HEK293 (cell line): ENCODE measurements around the gene BNIPL.
A peak's percentile ranks its signal among the peaks of the same experiment; 100 is the strongest.

Source experiments
- KLF16 ChIP-seq: fragments of 450-650 bp; formaldehyde crosslinking; IDR thresholded peaks from 2 replicates; pipeline ENCODE4 v1.5.1; 2017; ENCODE audit warnings: missing biosample characterization, missing genetic modification characterization
- KLF7 ChIP-seq: fragments of 450-650 bp; formaldehyde crosslinking; IDR thresholded peaks from 2 replicates; pipeline ENCODE4 v1.5.1; 2016; ENCODE audit warnings: missing biosample characterization, missing genetic modification characterization, borderline replicate concordance
- KLF8 ChIP-seq: fragments of 450-650 bp; formaldehyde crosslinking; IDR thresholded peaks from 2 replicates; pipeline ENCODE4 v1.5.1; 2016; ENCODE audit warnings: missing biosample characterization, missing genetic modification characterization
- REPIN1 ChIP-seq: fragments of 450-650 bp; formaldehyde crosslinking; IDR thresholded peaks from 2 replicates; pipeline ENCODE4 v1.5.1; 2017; ENCODE audit warnings: missing biosample characterization, missing genetic modification characterization, low read depth
- ZBTB1 ChIP-seq: fragments of 450-650 bp; formaldehyde crosslinking; IDR thresholded peaks from 2 replicates; pipeline ENCODE4 v1.5.1; 2016; ENCODE audit warnings: missing biosample characterization, missing genetic modification characterization
- ZBTB10 ChIP-seq: fragments of 450-650 bp; formaldehyde crosslinking; IDR thresholded peaks from 2 replicates; pipeline ENCODE4 v1.5.1; 2016; ENCODE audit warnings: missing biosample characterization, missing genetic modification characterization
- ZBTB11 ChIP-seq: fragments of 450-650 bp; formaldehyde crosslinking; conservative IDR thresholded peaks from 2 replicates; pipeline ENCODE4 v1.5.1; 2016; ENCODE audit warnings: low read depth, missing biosample characterization, missing genetic modification characterization
- ZNF121 ChIP-seq: fragments of 450-650 bp; formaldehyde crosslinking; IDR thresholded peaks from 2 replicates; pipeline ENCODE4 v1.5.1; 2016; ENCODE audit warnings: missing biosample characterization, missing genetic modification characterization
- ZNF155 ChIP-seq: fragments of 450-650 bp; formaldehyde crosslinking; IDR thresholded peaks from 2 replicates; pipeline ENCODE4 v1.5.1; 2016; ENCODE audit warnings: missing biosample characterization, missing genetic modification characterization
- ZNF157 ChIP-seq: fragments of 450-650 bp; formaldehyde crosslinking; IDR thresholded peaks from 2 replicates; pipeline ENCODE4 v1.5.1; 2016; ENCODE audit warnings: missing biosample characterization, missing genetic modification characterization
- ZNF16 ChIP-seq: fragments of 450-650 bp; formaldehyde crosslinking; IDR thresholded peaks from 2 replicates; pipeline ENCODE4 v1.5.1; 2016; ENCODE audit warnings: low read depth, missing biosample characterization, missing genetic modification characterization
- ZNF174 ChIP-seq: fragments of 450-650 bp; formaldehyde crosslinking; IDR thresholded peaks from 2 replicates; pipeline ENCODE4 v1.5.0; 2017; ENCODE audit warnings: missing biosample characterization, mild to moderate bottlenecking, missing genetic modification characterization
- ZNF18 ChIP-seq: fragments of 450-650 bp; formaldehyde crosslinking; IDR thresholded peaks from 2 replicates; pipeline ENCODE4 v1.5.1; 2016; ENCODE audit warnings: missing biosample characterization, missing genetic modification characterization
- ZNF2 ChIP-seq: fragments of 450-650 bp; formaldehyde crosslinking; IDR thresholded peaks from 2 replicates; pipeline ENCODE4 v1.5.1; 2016; ENCODE audit warnings: missing biosample characterization, missing genetic modification characterization
- ZNF211 ChIP-seq: fragments of 450-650 bp; formaldehyde crosslinking; IDR thresholded peaks from 2 replicates; pipeline ENCODE4 v1.5.1; 2016; ENCODE audit warnings: low read depth, missing biosample characterization, missing genetic modification characterization
- ZNF354C ChIP-seq: fragments of 450-650 bp; formaldehyde crosslinking; IDR thresholded peaks from 2 replicates; pipeline ENCODE4 v1.5.1; 2016; ENCODE audit warnings: missing biosample characterization, missing genetic modification characterization, low read depth, borderline replicate concordance
- ZNF391 ChIP-seq: fragments of 450-650 bp; formaldehyde crosslinking; IDR thresholded peaks from 2 replicates; pipeline ENCODE4 v1.5.1; 2016; ENCODE audit warnings: low read depth, missing biosample characterization, missing genetic modification characterization, borderline replicate concordance
- ZNF398 ChIP-seq: fragments of 450-650 bp; formaldehyde crosslinking; IDR thresholded peaks from 2 replicates; pipeline ENCODE4 v1.5.1; 2017; ENCODE audit warnings: missing biosample characterization, missing genetic modification characterization
- ZNF488 ChIP-seq: fragments of 450-650 bp; formaldehyde crosslinking; IDR thresholded peaks from 2 replicates; pipeline ENCODE4 v1.5.1; 2016; ENCODE audit warnings: missing biosample characterization, missing genetic modification characterization
- ZNF501 ChIP-seq: fragments of 450-650 bp; formaldehyde crosslinking; IDR thresholded peaks from 2 replicates; pipeline ENCODE4 v1.5.1; 2016; ENCODE audit warnings: missing biosample characterization, missing genetic modification characterization
- ZNF560 ChIP-seq: fragments of 450-650 bp; formaldehyde crosslinking; IDR thresholded peaks from 2 replicates; pipeline ENCODE4 v1.5.1; 2017; ENCODE audit warnings: missing biosample characterization, missing genetic modification characterization, borderline replicate concordance
- ZNF561 ChIP-seq: fragments of 450-650 bp; IDR thresholded peaks from 2 replicates; pipeline ENCODE4 v1.5.1; 2018; ENCODE audit warnings: missing biosample characterization, missing genetic modification characterization, borderline replicate concordance
- ZNF571 ChIP-seq: fragments of 450-650 bp; formaldehyde crosslinking; IDR thresholded peaks from 2 replicates; pipeline ENCODE4 v1.5.0; 2017; ENCODE audit warnings: missing biosample characterization, missing genetic modification characterization
- ZNF610 ChIP-seq: fragments of 450-650 bp; formaldehyde crosslinking; IDR thresholded peaks from 2 replicates; pipeline ENCODE4 v1.5.1; 2016; ENCODE audit warnings: missing biosample characterization, missing genetic modification characterization, borderline replicate concordance
- ZNF624 ChIP-seq: fragments of 450-650 bp; formaldehyde crosslinking; IDR thresholded peaks from 2 replicates; pipeline ENCODE4 v1.5.1; 2017; ENCODE audit warnings: missing biosample characterization, missing genetic modification characterization
- ZNF660 ChIP-seq: fragments of 450-650 bp; IDR thresholded peaks from 2 replicates; pipeline ENCODE4 v1.5.1; 2018; ENCODE audit warnings: missing biosample characterization, mild to moderate bottlenecking, missing genetic modification characterization
- ZNF670 ChIP-seq: fragments of 450-650 bp; formaldehyde crosslinking; IDR thresholded peaks from 2 replicates; pipeline ENCODE4 v1.5.1; 2016; ENCODE audit warnings: missing biosample characterization, missing genetic modification characterization, low read depth
- ZNF701 ChIP-seq: fragments of 450-650 bp; formaldehyde crosslinking; IDR thresholded peaks from 2 replicates; pipeline ENCODE4 v1.5.1; 2016; ENCODE audit warnings: missing biosample characterization, missing genetic modification characterization
- ZXDB ChIP-seq: fragments of 450-650 bp; formaldehyde crosslinking; IDR thresholded peaks from 2 replicates; pipeline ENCODE4 v1.5.1; 2016; ENCODE audit warnings: missing biosample characterization, missing genetic modification characterization

Gene BNIPL

GRCh38 chr1:151008244-151009205, 27.9 kb upstream of the BNIPL start, which contains the start of gene PRUNE1 (continued):
- no peak for TF ChIP-seq ZNF121
- peak; percentile 58; the same call in 1 of the 2 replicates for TF ChIP-seq ZBTB1 (tag by site-specific recombination)
- TF ChIP-seq ZNF701: no peak
- peak; percentile 74; the same call in 1 of the 2 replicates for TF ChIP-seq ZNF660
- TF ChIP-seq ZNF561 (tag by site-specific recombination): peak; percentile 85; the same call in 1 of the 2 replicates
- no peak for TF ChIP-seq ZNF211 (tag by site-specific recombination)
- peak; percentile 89 for TF ChIP-seq ZXDB (tag by site-specific recombination)
- no peak for TF ChIP-seq ZNF155 (tag by site-specific recombination)
- no peak for TF ChIP-seq ZNF174 (tag by site-specific recombination)
- peak; percentile 81 for TF ChIP-seq ZBTB10 (tag by site-specific recombination)
- TF ChIP-seq ZNF670 (tag by site-specific recombination): no peak
- TF ChIP-seq REPIN1: peak; percentile 62; the same call in 1 of the 2 replicates
- no peak for TF ChIP-seq ZNF488
- no peak for TF ChIP-seq ZNF560 (tag by site-specific recombination)
- no peak for TF ChIP-seq ZNF18 (tag by site-specific recombination)
- TF ChIP-seq ZNF624: no peak
- TF ChIP-seq ZNF391: peak; percentile 91; the same call in 1 of the 2 replicates
- peak; percentile 15; the same call in 1 of the 2 replicates for TF ChIP-seq ZNF2 (tag by site-specific recombination)
- no peak for TF ChIP-seq ZNF157 (tag by site-specific recombination)
- TF ChIP-seq ZNF501 (tag by site-specific recombination): peak; percentile 90
- TF ChIP-seq ZBTB11 (tag by site-specific recombination): peak; percentile 35
- TF ChIP-seq ZNF16 (tag by site-specific recombination): 0 out of 2 replicates have a peak, but pooled peaks have one; percentile 9
- TF ChIP-seq KLF8 (tag by site-specific recombination): peak; percentile 51; the same call in 1 of the 2 replicates
- no peak for TF ChIP-seq KLF7
- TF ChIP-seq ZNF398 (tag by site-specific recombination): peak; percentile 67
- TF ChIP-seq ZNF571: no peak
- TF ChIP-seq ZNF610 (tag by site-specific recombination): peak; percentile 61
- peak; percentile 69; the same call in 1 of the 2 replicates for TF ChIP-seq KLF16
- no peak for TF ChIP-seq ZNF354C (tag by site-specific recombination)
